ENCODE data around the gene NFE2L1. TPM values are rescaled to one million over a fixed set of nuclear protein-coding genes. Genes with fewer than 3 reads are reported as not detected.

NFE2L1 gene
- total and polyA plus RNA-seq, 9 of the 15 experiments (the other 6 are each of a cell fraction or from before 2014, with no cell fraction given): 2.0 to 68.6 (median 39.7) TPM

DNA sequence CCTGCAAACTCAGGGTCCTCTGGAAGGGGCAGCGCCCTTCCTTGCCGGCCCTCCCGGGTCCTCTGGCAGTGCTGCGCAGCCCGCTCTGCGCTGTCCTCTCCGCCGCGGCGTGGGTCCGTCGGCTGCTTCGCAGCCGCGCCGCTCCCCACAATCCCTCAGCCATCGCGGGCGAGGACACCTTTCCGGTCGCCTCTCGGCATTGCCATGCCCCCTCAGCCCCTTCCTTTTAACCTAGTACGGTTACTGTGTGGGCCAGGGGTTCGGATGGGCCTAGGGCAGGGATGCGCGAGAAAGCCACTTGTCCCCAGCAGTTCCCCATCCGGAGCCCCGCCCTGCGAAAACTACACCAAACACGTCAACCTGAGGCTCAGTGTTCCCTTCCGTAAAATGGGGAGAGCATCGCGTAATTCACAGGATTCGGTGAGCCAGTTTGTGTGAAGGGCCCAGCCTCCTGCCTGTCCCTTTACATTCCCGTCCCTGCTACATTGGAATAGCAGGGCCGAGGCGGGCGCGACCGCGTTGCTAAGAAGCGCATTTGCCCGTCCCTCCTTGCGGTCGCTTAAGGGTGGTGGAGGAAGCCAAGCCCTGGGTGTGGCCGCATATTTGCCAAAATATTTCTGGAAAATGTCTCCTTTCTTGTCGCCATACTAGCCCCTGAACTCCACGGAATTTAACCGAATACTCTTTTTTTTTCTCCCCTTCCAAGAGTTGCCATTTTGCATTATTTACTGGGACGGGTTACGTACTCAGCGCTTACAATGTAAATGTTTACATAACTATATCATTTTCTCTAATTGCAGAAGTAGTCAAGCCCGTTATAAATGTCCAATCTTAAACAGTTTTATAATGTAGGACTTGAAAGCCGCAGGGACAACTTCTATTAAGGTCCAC, 23.8 kb upstream of the NFE2L1 start (continued):
- TF ChIP-seq SIN3B (IDR thresholded peaks at IDR 0.05; ENCODE audit: low read depth) (0 out of 2 replicates have a peak, but pooled peaks have one; percentile 4), POLR2AphosphoS2 (IDR thresholded peaks at IDR 0.05; ENCODE audit: low read length) (no peak), SMARCB1 (IDR thresholded peaks at IDR 0.05; ENCODE audit: insufficient read length, low read depth) (no peak), CREM (IDR thresholded peaks at IDR 0.05; ENCODE audit: low read depth) (peak; percentile 34; the same call in 1 of the 2 replicates), HDAC2 (IDR thresholded peaks at IDR 0.05) (peak; percentile 31; the same call in 1 of the 2 replicates), TAF15 (IDR thresholded peaks at IDR 0.05; ENCODE audit: low read depth, low read length) (no peak), BDP1 (IDR thresholded peaks at IDR 0.05; ENCODE audit: insufficient read depth, insufficient read length) (no peak), RBM14 (IDR thresholded peaks at IDR 0.05; ENCODE audit: borderline replicate concordance, insufficient read depth, low read depth, low read length) (0 out of 2 replicates have a peak, but pooled peaks have one; percentile 8), SPI1 (IDR thresholded peaks at IDR 0.05; ENCODE audit: borderline replicate concordance, low read depth, low read length) (no peak), RAD21 (CRISPR knock-in tag; conservative IDR thresholded peaks at IDR 0.05 in 1 of 2, IDR thresholded peaks at IDR 0.05 in 1 of 2) (no peak), CBFB (CRISPR knock-in tag; IDR thresholded peaks at IDR 0.05) (0 out of 2 replicates have a peak, but pooled peaks have one; percentile 49), HDAC1 (IDR thresholded peaks at IDR 0.05) (peak in 1 of 2 experiments; percentile 43; a peak in 2 of 4 replicates), ZNF778 (CRISPR knock-in tag; IDR thresholded peaks at IDR 0.05) (no peak), GATAD2A (IDR thresholded peaks at IDR 0.05) (0 out of 2 replicates have a peak, but pooled peaks have one; percentile 6), ZBTB8A (IDR thresholded peaks at IDR 0.05; ENCODE audit: partially characterized antibody) (no peak), CBX3 (IDR thresholded peaks at IDR 0.05; ENCODE audit: borderline replicate concordance in 1 of 2, low read length in 2 of 2) (no peak), ZNF140 (CRISPR knock-in tag; IDR thresholded peaks at IDR 0.05) (no peak), NCOA6 (IDR thresholded peaks at IDR 0.05) (no peak), KDM2B (CRISPR knock-in tag; IDR thresholded peaks at IDR 0.05) (no peak), YY1 (IDR thresholded peaks at IDR 0.05; ENCODE audit: borderline replicate concordance in 1 of 3, control insufficient read depth in 1 of 3, extremely low read depth in 1 of 3, insufficient read depth in 3 of 3, insufficient read length in 1 of 3, insufficient replicate concordance in 2 of 3, low read depth in 1 of 3, low read length in 2 of 3) (peak in 1 of 3 experiments; percentile 13)
- TF ChIP-seq, protein P1, sequence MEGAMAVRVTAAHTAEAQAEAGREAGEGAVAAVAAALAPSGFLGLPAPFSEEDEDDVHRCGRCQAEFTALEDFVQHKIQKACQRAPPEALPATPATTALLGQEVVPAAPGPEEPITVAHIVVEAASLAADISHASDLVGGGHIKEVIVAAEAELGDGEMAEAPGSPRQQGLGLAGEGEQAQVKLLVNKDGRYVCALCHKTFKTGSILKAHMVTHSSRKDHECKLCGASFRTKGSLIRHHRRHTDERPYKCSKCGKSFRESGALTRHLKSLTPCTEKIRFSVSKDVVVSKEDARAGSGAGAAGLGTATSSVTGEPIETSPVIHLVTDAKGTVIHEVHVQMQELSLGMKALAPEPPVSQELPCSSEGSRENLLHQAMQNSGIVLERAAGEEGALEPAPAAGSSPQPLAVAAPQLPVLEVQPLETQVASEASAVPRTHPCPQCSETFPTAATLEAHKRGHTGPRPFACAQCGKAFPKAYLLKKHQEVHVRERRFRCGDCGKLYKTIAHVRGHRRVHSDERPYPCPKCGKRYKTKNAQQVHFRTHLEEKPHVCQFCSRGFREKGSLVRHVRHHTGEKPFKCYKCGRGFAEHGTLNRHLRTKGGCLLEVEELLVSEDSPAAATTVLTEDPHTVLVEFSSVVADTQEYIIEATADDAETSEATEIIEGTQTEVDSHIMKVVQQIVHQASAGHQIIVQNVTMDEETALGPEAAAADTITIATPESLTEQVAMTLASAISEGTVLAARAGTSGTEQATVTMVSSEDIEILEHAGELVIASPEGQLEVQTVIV (CRISPR knock-in tag; IDR thresholded peaks at IDR 0.05; ENCODE audit: borderline replicate concordance): no peak
- TF ChIP-seq, protein P2, sequence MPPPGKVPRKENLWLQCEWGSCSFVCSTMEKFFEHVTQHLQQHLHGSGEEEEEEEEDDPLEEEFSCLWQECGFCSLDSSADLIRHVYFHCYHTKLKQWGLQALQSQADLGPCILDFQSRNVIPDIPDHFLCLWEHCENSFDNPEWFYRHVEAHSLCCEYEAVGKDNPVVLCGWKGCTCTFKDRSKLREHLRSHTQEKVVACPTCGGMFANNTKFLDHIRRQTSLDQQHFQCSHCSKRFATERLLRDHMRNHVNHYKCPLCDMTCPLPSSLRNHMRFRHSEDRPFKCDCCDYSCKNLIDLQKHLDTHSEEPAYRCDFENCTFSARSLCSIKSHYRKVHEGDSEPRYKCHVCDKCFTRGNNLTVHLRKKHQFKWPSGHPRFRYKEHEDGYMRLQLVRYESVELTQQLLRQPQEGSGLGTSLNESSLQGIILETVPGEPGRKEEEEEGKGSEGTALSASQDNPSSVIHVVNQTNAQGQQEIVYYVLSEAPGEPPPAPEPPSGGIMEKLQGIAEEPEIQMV (tag; conservative IDR thresholded peaks at IDR 0.05; ENCODE audit: low read depth): no peak
- TF ChIP-seq, protein P3, sequence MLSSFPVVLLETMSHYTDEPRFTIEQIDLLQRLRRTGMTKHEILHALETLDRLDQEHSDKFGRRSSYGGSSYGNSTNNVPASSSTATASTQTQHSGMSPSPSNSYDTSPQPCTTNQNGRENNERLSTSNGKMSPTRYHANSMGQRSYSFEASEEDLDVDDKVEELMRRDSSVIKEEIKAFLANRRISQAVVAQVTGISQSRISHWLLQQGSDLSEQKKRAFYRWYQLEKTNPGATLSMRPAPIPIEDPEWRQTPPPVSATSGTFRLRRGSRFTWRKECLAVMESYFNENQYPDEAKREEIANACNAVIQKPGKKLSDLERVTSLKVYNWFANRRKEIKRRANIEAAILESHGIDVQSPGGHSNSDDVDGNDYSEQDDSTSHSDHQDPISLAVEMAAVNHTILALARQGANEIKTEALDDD (IDR thresholded peaks at IDR 0.05): no peak
